GM19238 (cell line): Measurements from ENCODE around the gene CRY1.
A peak's percentile ranks its signal among the peaks of the same experiment; 100 is the strongest.

Source experiments
- DNase-seq: peaks from one replicate; pipeline ENCODE4 v3.0.0; 2011; ENCODE audit warnings: low spot score; ENCODE audit not compliant: insufficient read length

CRY1 gene

DNA sequence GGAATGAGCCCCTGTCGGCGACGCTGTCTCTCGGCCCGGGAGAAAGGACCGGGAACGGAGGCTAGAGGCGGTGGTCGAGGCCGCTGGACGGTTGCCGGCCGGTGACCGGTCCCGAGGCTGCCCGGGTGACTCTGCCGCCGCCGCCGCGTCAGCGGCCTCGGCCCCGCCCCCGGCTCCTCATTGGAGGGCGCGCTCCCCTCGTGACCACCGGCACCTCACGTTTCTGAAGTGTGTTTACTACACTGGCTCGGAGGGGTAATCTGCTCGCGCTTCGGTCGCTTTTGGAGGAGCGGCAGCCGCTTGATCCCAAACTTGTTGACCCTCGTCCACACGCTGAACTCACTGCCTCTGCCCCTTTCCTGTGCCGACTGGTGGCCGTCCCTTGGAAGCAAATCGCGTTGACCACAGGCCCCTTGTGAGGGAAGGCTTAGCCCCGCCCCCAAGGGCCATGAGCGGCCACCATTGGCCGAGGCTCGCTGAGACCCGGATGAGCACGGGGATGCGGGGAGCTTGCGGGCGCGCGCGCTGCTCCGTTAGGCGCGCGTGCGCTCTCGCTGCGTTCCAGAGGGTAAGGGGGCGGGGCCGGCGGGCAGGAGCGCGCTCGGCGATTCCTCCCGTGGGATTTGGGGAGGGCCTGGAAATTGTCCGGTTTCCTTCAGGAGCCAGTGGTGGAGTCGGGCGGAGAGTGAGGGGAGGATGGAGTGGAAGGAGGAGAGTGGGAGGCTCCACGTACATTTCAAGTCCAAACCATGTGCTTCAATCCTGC is at the start of gene CRY1:
TSS of gene CRY1 (minus strand) at position 133 of the 766 bp plus-strand sequence. CDS start 588 bp downstream, outside the sequence.
- peak; percentile 50 for DNase-seq

DNA sequence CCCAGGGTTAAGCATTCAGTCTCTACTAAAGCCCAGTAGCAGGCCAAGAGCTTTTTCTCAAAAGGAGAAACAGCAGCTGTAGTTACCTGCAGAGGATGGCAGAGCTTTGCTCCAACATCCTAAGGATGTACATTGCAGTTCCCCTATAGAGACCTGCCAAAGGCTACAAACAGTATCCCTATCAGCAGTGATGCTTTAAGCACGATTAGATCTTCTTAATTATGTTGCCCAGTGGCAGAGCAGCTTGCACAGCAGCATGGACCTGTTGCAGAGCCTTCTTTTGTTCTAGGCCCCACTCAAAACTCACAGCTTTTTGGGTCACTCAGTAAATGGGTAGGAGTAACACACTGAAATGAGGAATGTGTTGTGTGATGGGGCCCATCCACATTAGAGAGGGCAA is 46.4 kb upstream of the CRY1 start:
- no peak for DNase-seq

DNA sequence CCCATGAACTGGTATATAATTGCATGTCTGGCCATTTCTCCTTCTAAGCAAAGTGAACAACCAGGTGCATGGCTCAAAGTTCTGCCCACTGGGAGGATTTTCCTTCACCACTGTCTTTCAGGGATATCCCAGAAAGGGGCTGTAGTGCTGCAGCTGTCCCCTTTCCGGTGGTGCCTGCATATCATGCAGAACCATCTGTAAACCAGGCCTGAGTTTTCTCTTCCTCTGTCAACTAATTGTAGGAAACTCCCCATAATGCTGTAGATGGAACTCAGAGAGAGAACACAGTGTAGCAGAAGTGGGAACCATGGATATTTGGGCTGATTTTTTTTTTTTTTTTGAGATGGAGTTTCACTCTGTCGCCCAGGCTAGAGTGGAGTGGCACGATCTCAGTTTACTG is 45.6 kb upstream of the CRY1 start:
- no peak for DNase-seq

DNA sequence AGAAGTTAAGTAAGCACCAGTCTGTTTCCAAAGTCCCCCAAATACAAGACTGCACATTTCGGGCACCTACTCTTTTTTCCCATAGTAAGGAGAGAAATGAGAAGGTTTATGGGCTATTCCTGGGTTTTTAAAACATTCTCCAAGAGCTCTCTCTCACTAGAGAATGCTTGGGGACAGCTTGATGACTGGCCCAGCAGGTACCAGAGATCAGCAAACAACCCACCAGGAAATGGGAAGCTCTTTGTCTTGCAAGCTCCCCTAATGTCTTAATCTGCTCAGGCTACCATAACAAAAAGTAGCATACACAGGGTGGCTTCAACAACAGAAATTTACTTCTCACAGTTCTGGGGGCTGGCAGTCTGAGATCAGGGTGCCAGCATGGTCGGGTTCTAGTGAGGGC is 41.8 kb upstream of the CRY1 start:
- no peak for DNase-seq

- no peak for DNase-seq
Observed at GRCh38 chr12:107134558-107134957, 41.2 kb upstream of the CRY1 start.

DNA sequence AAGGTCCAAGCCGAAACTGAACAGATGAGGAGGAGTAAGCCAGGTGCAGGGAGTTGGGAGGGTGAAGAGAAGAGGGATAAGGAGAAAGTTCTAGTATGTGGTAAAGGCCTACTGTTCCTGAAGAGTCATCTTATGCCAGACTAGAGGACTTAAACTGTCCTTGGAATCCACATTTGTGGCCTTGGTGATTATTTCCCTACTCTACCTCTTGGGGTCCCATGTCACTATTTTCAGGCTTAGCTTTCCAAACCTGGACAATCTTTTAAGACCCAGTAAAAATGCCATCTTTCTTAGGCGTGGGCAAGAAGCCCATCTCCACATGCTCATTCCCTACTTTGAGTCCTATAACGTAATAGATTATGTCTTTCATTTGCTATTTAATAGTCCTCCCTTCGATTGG is 40.1 kb upstream of the CRY1 start:
- no peak for DNase-seq

GRCh38 chr12:107131832-107132616 is 38.7 kb upstream of the CRY1 start:
- peak; percentile 24 for DNase-seq

- no peak for DNase-seq
Observed at GRCh38 chr12:107130830-107131611, 37.7 kb upstream of the CRY1 start.

- DNase-seq = no peak
Observed at GRCh38 chr12:107129315-107129930, 36.1 kb upstream of the CRY1 start.

GRCh38 chr12:107127482-107128430 is 34.4 kb upstream of the CRY1 start:
- no peak for DNase-seq

DNA sequence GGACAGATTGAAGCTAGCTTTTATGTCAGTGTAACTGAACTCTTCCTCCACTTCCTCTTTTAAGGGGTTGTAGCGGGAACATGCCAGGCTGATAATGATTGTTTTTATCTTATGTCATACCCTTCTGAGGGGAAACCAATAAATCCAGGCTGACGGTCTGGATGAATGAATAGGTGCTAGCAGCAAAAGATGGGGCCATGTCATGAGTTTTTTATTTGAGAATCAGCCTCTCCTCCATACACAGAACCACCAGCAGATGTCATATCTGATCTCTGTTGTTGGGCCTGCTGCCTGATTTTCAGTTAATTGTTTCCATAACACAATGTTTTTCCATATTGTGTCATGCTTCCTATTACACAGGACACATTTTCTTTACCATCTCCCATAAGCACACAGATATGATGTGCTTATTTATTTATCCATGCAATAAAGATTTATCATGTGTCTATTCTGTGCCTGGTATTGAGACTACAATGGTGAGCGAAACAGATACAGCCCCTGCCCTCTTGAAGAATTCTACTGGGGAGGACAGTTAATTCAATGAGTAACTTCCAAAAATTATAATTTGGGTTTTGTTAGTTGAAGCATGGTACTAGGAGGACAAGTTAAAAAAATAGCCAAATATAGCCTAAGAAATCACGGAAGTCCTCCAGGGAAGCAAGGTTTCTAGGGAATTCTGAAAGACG is 33.6 kb upstream of the CRY1 start:
- DNase-seq = no peak

DNA sequence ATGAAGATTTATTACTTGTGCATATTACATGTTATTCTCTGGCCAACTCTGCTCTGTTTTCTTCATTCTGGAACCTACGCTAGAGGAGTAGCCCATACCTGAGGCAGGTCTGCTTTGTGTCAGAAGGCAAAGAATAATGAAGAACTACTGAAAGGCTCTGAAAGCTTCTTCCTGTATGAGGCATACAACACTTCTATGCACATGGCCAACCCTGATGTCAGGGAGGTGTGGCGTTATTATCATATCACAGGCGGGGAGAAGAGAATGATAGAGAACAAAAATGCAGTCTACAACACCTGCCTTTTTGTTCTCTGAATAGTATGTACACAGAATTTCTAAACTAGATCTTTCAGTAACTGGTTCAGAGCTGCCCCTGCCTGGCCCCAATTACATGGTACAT is 32.5 kb upstream of the CRY1 start:
- no peak for DNase-seq

DNA sequence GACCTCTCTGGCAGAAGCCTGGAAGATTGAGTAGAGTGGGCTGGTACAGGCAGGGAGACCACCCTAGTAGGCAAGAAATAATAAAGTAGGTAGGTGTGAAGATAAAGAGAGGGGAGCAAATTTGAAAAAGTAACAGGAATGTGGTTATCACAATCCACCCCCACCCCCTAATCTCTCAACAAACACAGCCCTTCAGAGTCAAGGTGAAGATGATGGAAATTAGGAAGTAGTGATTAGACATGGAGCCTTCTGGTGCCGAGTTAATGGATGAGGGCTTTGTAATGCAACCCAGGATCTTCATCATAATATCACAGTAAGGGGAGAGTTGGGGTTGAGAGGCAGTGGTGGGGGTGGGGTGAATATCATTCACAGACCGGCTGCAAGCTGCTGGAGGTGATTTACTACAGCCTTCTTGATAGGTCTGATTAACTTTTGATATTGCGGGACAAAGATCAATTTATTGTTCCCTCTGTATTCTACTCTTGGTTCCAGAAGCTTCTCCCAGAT is 29.2 kb upstream of the CRY1 start:
- DNase-seq = no peak

GRCh38 chr12:107119091-107119490 is 25.7 kb upstream of the CRY1 start:
- no peak for DNase-seq

GRCh38 chr12:107118624-107119023 is 25.3 kb upstream of the CRY1 start:
- DNase-seq = no peak

GRCh38 chr12:107115119-107115518 is 21.8 kb upstream of the CRY1 start:
- DNase-seq = no peak

GRCh38 chr12:107111314-107111713 is 18.0 kb upstream of the CRY1 start:
- no peak for DNase-seq

- DNase-seq = no peak
Observed at GRCh38 chr12:107109726-107110719, 16.7 kb upstream of the CRY1 start.
